ENCODE measurements around the gene GALR2. TPM values are rescaled to one million over a fixed set of nuclear protein-coding genes. Genes with fewer than 3 reads are reported as not detected.
"Not testable (repeated sequence)": the region's sequence is repeated elsewhere in the genome, so short reads cannot be mapped to it uniquely, and the experiment has no call there.

GALR2 gene
- total RNA-seq, 2 donors from 2014 or later = 0.80 TPM; not detected in 1

GRCh38 chr17:76056882-76057281 is 17.7 kb upstream of the GALR2 start:
- H3K27me3 ChIP-seq (replicated peaks; ENCODE audit: insufficient read depth) = no peaks in the 10 kb centered on the region
- TF ChIP-seq, protein P1, sequence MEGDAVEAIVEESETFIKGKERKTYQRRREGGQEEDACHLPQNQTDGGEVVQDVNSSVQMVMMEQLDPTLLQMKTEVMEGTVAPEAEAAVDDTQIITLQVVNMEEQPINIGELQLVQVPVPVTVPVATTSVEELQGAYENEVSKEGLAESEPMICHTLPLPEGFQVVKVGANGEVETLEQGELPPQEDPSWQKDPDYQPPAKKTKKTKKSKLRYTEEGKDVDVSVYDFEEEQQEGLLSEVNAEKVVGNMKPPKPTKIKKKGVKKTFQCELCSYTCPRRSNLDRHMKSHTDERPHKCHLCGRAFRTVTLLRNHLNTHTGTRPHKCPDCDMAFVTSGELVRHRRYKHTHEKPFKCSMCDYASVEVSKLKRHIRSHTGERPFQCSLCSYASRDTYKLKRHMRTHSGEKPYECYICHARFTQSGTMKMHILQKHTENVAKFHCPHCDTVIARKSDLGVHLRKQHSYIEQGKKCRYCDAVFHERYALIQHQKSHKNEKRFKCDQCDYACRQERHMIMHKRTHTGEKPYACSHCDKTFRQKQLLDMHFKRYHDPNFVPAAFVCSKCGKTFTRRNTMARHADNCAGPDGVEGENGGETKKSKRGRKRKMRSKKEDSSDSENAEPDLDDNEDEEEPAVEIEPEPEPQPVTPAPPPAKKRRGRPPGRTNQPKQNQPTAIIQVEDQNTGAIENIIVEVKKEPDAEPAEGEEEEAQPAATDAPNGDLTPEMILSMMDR (IDR thresholded peaks at IDR 0.05) = peak in 1 of 4 experiments; percentile 19
- TF ChIP-seq POLR2AphosphoS5 (IDR thresholded peaks at IDR 0.05) = no peak
- TF ChIP-seq POLR2A (IDR thresholded peaks at IDR 0.05) = no peak
- H3K4me1 ChIP-seq (replicated peaks) = no peaks in the 10 kb centered on the region
- DNase-seq (ENCODE audit: low spot score) = no peak
- WGBS = 66% methylated on average over 3 of the region's 3 CpGs
- H3K9me3 ChIP-seq = no peaks in the 10 kb centered on the region
- H3K27ac ChIP-seq = no peak overlapping the region
- intact Hi-C loops (cut with DNase I) = no loop called here
- peaks cover 14 to 28% of the 10 kb centered on the region in 2 donors for H3K36me3 ChIP-seq
- no peak overlapping the region for H3K4me3 ChIP-seq

DNA sequence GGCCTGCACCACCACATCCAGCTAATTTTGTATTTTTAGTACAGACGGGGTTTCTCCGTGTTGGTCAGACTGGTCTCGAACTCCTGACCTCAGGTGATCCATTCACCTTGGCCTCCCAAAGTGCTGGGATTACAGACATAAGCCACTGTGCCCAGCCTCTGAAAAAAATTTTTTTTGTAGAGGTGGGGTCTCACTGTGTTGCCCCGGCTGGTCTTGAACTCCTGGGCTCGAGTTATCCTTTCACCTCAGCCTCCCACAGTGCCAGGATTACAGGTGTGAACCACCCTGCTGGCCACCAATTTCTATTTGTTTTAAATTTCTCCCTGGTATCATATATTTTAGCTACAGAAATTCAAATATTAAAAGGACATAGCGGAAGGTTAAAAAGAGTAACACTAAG is 16.3 kb upstream of the GALR2 start:
- WGBS = 90% methylated on average over 6 of the region's 6 CpGs
- H3K9me3 ChIP-seq; H3K27ac ChIP-seq; H3K4me3 ChIP-seq; DNase-seq (ENCODE audit: low spot score); intact Hi-C loops (cut with DNase I); H3K27me3 ChIP-seq (replicated peaks; ENCODE audit: insufficient read depth); H3K4me1 ChIP-seq (replicated peaks): not testable (repeated sequence)
- H3K36me3 ChIP-seq = peaks cover 14 to 28% of the 10 kb centered on the region in 2 donors

- Histone ChIP-seq H3K4me3 (no peak overlapping the region), H3K36me3 (peaks cover 7 to 23% of the 10 kb centered on the region in 2 donors), H3K27ac (no peak overlapping the region), H3K9me3 (no peaks in the 10 kb centered on the region), H3K4me1 (replicated peaks) (no peaks in the 10 kb centered on the region), H3K27me3 (replicated peaks; ENCODE audit: insufficient read depth) (no peaks in the 10 kb centered on the region)
- 88% methylated on average over 15 of the region's 15 CpGs for WGBS
- DNase-seq (ENCODE audit: low spot score) = no peak
- TF ChIP-seq, protein P1 (IDR thresholded peaks at IDR 0.05) = no peak
- TF ChIP-seq POLR2A (IDR thresholded peaks at IDR 0.05) (no peak), POLR2AphosphoS5 (IDR thresholded peaks at IDR 0.05) (no peak)
- intact Hi-C loops (cut with DNase I) = no loop called here
Observed at GRCh38 chr17:76063875-76064546, 10.6 kb upstream of the GALR2 start.

- Histone ChIP-seq H3K4me3 (no peak overlapping the region), H3K9me3 (no peaks in the 10 kb centered on the region), H3K4me1 (replicated peaks) (peaks cover 5% of the 10 kb centered on the region), H3K27ac (no peak overlapping the region), H3K36me3 (peaks cover 7 to 14% of the 10 kb centered on the region in 2 donors), H3K27me3 (replicated peaks; ENCODE audit: insufficient read depth) (no peaks in the 10 kb centered on the region)
- intact Hi-C loops (cut with DNase I) = no loop called here
- no peak for TF ChIP-seq POLR2A (IDR thresholded peaks at IDR 0.05)
- TF ChIP-seq, protein P1 (IDR thresholded peaks at IDR 0.05) = no peak
- whole genome bisulfite sequencing = 61% methylated on average over 4 of the region's 4 CpGs
- DNase-seq (ENCODE audit: low spot score) = no peak
Observed at GRCh38 chr17:76065775-76066174, 8.8 kb upstream of the GALR2 start.

- Histone ChIP-seq H3K27me3 (replicated peaks; ENCODE audit: insufficient read depth) (peaks cover 25% of the 10 kb centered on the region), H3K27ac (peak overlapping the region; percentile 39 to 69), H3K4me1 (replicated peaks) (peaks cover 9% of the 10 kb centered on the region), H3K36me3 (no peaks in the 10 kb centered on the region), H3K4me3 (peak overlapping the region; percentile 63 to 82), H3K9me3 (no peaks in the 10 kb centered on the region)
- DNase-seq (ENCODE audit: low spot score) = no peak
- TF ChIP-seq POLR2AphosphoS5 (IDR thresholded peaks at IDR 0.05) = no peak
- TF ChIP-seq, protein P1 (IDR thresholded peaks at IDR 0.05) = no peak
- TF ChIP-seq POLR2A (IDR thresholded peaks at IDR 0.05) = no peak
- intact Hi-C loops (cut with DNase I) = no loop called here
- 8% methylated on average over 15 of the region's 15 CpGs for WGBS
Observed at GRCh38 chr17:76071531-76072147, 2.9 kb upstream of the GALR2 start.
